ENCODE measurements around the gene SAA1.

GRCh38 chr11:18310800-18311340, 44.8 kb downstream of the SAA1 start:
- no peak for TF ChIP-seq CTCF (IDR thresholded peaks at IDR 0.05)
- no peak for TF ChIP-seq POLR2A (IDR thresholded peaks at IDR 0.05)

Measured in ovary (tissue), 3 donors.